Ishikawa (cell line): Measurements from ENCODE around the gene STRBP.

Source experiments
- CEBPB ChIP-seq: IDR thresholded peaks from 2 replicates; pipeline ENCODE4 v1.6.1; 2012
- CREB1 ChIP-seq: IDR thresholded peaks from 2 replicates; pipeline ENCODE4 v1.6.1; 2012; ENCODE audit warnings: low read depth
- EGR1 ChIP-seq: IDR thresholded peaks from 2 replicates; pipeline ENCODE4 v1.6.1; 2012
- EP300 ChIP-seq: IDR thresholded peaks from 2 replicates; pipeline ENCODE4 v1.6.1; 2012; ENCODE audit warnings: borderline replicate concordance
- FOXM1 ChIP-seq: IDR thresholded peaks from 2 replicates; pipeline ENCODE4 v1.6.1; 2012; ENCODE audit warnings: low read depth, borderline replicate concordance
- MAX ChIP-seq: IDR thresholded peaks from 2 replicates; pipeline ENCODE4 v1.6.1; 2012
- NFIC ChIP-seq: IDR thresholded peaks from 2 replicates; pipeline ENCODE4 v1.6.1; 2012
- RAD21 ChIP-seq: IDR thresholded peaks from 2 replicates; pipeline ENCODE4 v1.6.1; 2012; ENCODE audit warnings: low read depth
- REST ChIP-seq: IDR thresholded peaks from 2 replicates; pipeline ENCODE4 v1.6.1; 2012; ENCODE audit warnings: low read depth, mild to moderate bottlenecking
- TAF1 ChIP-seq: IDR thresholded peaks from 2 replicates; pipeline ENCODE4 v1.6.1; 2012; ENCODE audit warnings: low read depth, mild to moderate bottlenecking
- TCF12 ChIP-seq: IDR thresholded peaks from 2 replicates; pipeline ENCODE4 v1.6.1; 2012; ENCODE audit warnings: low read depth
- TEAD4 ChIP-seq: IDR thresholded peaks from 2 replicates; pipeline ENCODE4 v1.6.1; 2012
- USF1 ChIP-seq: IDR thresholded peaks from 2 replicates; pipeline ENCODE4 v1.6.1; 2012
- YY1 ChIP-seq: IDR thresholded peaks from 2 replicates; pipeline ENCODE4 v1.6.1; 2012; ENCODE audit warnings: low read depth
- ZBTB7A ChIP-seq: IDR thresholded peaks from 2 replicates; pipeline ENCODE4 v1.6.1; 2012; ENCODE audit warnings: low read depth

The STRBP gene

GRCh38 chr9:123121457-123121856, 146.9 kb downstream of the STRBP start:
- TF ChIP-seq TAF1: no peak
- TF ChIP-seq YY1: no peak
- TF ChIP-seq REST: no peak
- TF ChIP-seq EGR1: no peak
- TF ChIP-seq ZBTB7A: no peak
- no peak for TF ChIP-seq CEBPB
- TF ChIP-seq MAX: no peak
- no peak for TF ChIP-seq RAD21
- TF ChIP-seq EP300: no peak
- TF ChIP-seq CREB1: no peak
- TF ChIP-seq USF1: no peak
- TF ChIP-seq FOXM1: no peak
- TF ChIP-seq TCF12: no peak
- no peak for TF ChIP-seq NFIC
- TF ChIP-seq TEAD4: no peak

DNA sequence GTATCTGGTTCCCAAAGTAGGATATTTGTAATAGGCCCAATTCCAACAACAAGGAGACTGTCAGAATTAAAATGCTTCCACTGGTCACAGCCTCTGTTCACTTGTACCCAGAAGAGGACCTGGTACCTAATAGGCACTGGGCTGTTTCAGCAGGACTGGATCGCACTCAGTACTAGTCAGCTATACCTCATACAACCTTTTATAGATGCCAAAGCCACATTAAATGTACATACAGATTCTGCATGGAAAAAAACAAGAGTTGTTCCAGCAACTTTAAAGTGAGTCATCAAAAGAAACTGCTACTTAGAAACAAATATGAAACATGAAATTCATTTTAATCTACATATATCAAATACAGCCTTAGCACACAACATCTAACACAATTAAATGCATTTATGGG, 147.4 kb downstream of the STRBP start:
- TF ChIP-seq REST (no peak), EP300 (no peak), ZBTB7A (no peak), TCF12 (no peak), TAF1 (no peak), RAD21 (no peak), NFIC (no peak), CREB1 (no peak), MAX (no peak), TEAD4 (no peak), CEBPB (no peak), FOXM1 (no peak), EGR1 (no peak), USF1 (no peak), YY1 (no peak)

- no peak for TF ChIP-seq CREB1
- TF ChIP-seq YY1: no peak
- TF ChIP-seq CEBPB: no peak
- no peak for TF ChIP-seq USF1
- no peak for TF ChIP-seq TCF12
- TF ChIP-seq RAD21: no peak
- no peak for TF ChIP-seq REST
- TF ChIP-seq TAF1: no peak
- TF ChIP-seq EP300: no peak
- TF ChIP-seq NFIC: no peak
- no peak for TF ChIP-seq FOXM1
- TF ChIP-seq TEAD4: no peak
Measured at GRCh38 chr9:123120131-123120530, 148.3 kb downstream of the STRBP start.

DNA sequence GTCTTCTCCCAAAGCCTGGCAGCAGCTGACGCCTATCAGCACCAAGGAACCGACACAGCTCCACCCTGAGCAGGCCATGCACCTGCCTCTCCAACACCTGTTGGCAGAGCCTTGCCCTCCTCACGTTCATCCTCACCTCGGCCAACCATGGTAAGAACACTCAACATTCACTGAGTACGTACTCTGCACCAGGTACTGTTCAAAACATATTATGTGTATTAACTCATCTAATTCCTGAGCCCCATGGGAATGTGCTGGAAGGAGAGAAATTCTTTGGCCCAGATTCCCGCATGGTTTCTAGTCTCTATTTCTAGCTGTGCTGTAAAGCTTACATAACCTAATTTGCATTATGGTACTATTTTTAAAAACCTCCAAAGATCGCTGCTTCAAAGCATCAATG, 148.8 kb downstream of the STRBP start:
- TF ChIP-seq CEBPB (no peak), TCF12 (no peak), FOXM1 (no peak), TAF1 (no peak), NFIC (no peak), YY1 (no peak), TEAD4 (no peak), ZBTB7A (no peak), REST (no peak), USF1 (no peak)
